HEK293 (cell line): ENCODE results near the gene NFIX.

Experiments
- GLIS2 ChIP-seq: fragments of 450-650 bp; formaldehyde crosslinking; IDR thresholded peaks from 2 replicates; pipeline ENCODE4 v1.5.1; 2016; ENCODE audit warnings: missing biosample characterization, missing genetic modification characterization
- KLF9 ChIP-seq: fragments of 450-650 bp; formaldehyde crosslinking; IDR thresholded peaks from 2 replicates; pipeline ENCODE4 v1.5.1; 2016; ENCODE audit warnings: missing biosample characterization, missing genetic modification characterization, low read depth
- REPIN1 ChIP-seq: fragments of 450-650 bp; formaldehyde crosslinking; IDR thresholded peaks from 2 replicates; pipeline ENCODE4 v1.5.1; 2017; ENCODE audit warnings: missing biosample characterization, missing genetic modification characterization, low read depth
- SALL2 ChIP-seq: fragments of 450-650 bp; formaldehyde crosslinking; IDR thresholded peaks from 2 replicates; pipeline ENCODE4 v1.5.0; 2017; ENCODE audit warnings: missing biosample characterization, mild to moderate bottlenecking, missing genetic modification characterization, borderline replicate concordance
- SCRT1 ChIP-seq: fragments of 450-650 bp; formaldehyde crosslinking; IDR thresholded peaks from 2 replicates; pipeline ENCODE4 v1.5.1; 2016; ENCODE audit warnings: missing biosample characterization, missing genetic modification characterization, borderline replicate concordance
- ZEB2 ChIP-seq: fragments of 450-650 bp; formaldehyde crosslinking; IDR thresholded peaks from 2 replicates; pipeline ENCODE4 v1.5.1; 2016; ENCODE audit warnings: missing biosample characterization, missing genetic modification characterization
- ZFP41 ChIP-seq: fragments of 450-650 bp; formaldehyde crosslinking; IDR thresholded peaks from 2 replicates; pipeline ENCODE4 v1.5.1; 2016; ENCODE audit warnings: missing biosample characterization, missing genetic modification characterization, borderline replicate concordance
- ZNF132 ChIP-seq: fragments of 450-650 bp; formaldehyde crosslinking; IDR thresholded peaks from 2 replicates; pipeline ENCODE4 v1.5.1; 2017; ENCODE audit warnings: missing biosample characterization, missing genetic modification characterization, borderline replicate concordance
- ZNF221 ChIP-seq: fragments of 450-650 bp; formaldehyde crosslinking; IDR thresholded peaks from 2 replicates; pipeline ENCODE4 v1.5.1; 2017; ENCODE audit warnings: missing biosample characterization, missing genetic modification characterization, borderline replicate concordance
- ZNF223 ChIP-seq: fragments of 450-650 bp; formaldehyde crosslinking; IDR thresholded peaks from 2 replicates; pipeline ENCODE4 v1.5.1; 2016; ENCODE audit warnings: missing biosample characterization, missing genetic modification characterization
- ZNF23 ChIP-seq: fragments of 450-650 bp; formaldehyde crosslinking; IDR thresholded peaks from 2 replicates; pipeline ENCODE4 v1.5.1; 2016; ENCODE audit warnings: missing biosample characterization, missing genetic modification characterization, borderline replicate concordance
- ZNF274 ChIP-seq, 2 experiments: fragments of 200-500 bp in 1 of 2; fragments of 450-650 bp in 1 of 2; sonication (Bioruptor generic) in 1 of 2; formaldehyde crosslinking in 1 of 2; IDR thresholded peaks; 2 replicates each; pipeline versions ENCODE4 v1.5.1 to v1.6.1; 2014 to 2016; ENCODE audit warnings: borderline replicate concordance in 1 of 2, inconsistent platforms in 1 of 2, low read length in 1 of 2, missing biosample characterization in 1 of 2, missing genetic modification characterization in 1 of 2
- ZNF335 ChIP-seq: fragments of 450-650 bp; formaldehyde crosslinking; conservative IDR thresholded peaks from 2 replicates; pipeline ENCODE4 v1.5.1; 2016; ENCODE audit warnings: missing biosample characterization, missing genetic modification characterization
- ZNF48 ChIP-seq: fragments of 450-650 bp; formaldehyde crosslinking; IDR thresholded peaks from 2 replicates; pipeline ENCODE4 v1.5.1; 2016; ENCODE audit warnings: missing biosample characterization, missing genetic modification characterization
- ZNF596 ChIP-seq: fragments of 450-650 bp; IDR thresholded peaks from 2 replicates; pipeline ENCODE4 v1.5.0; 2018; ENCODE audit warnings: missing biosample characterization, mild to moderate bottlenecking, missing genetic modification characterization, moderate library complexity
- ZNF629 ChIP-seq: fragments of 450-650 bp; formaldehyde crosslinking; IDR thresholded peaks from 2 replicates; pipeline ENCODE4 v1.5.1; 2017; ENCODE audit warnings: missing biosample characterization, missing genetic modification characterization
- ZNF658 ChIP-seq: fragments of 450-650 bp; formaldehyde crosslinking; IDR thresholded peaks from 2 replicates; pipeline ENCODE4; 2016; ENCODE audit warnings: missing biosample characterization, missing genetic modification characterization
- ZNF664 ChIP-seq: fragments of 450-650 bp; formaldehyde crosslinking; IDR thresholded peaks from 2 replicates; pipeline ENCODE4 v1.5.1; 2016; ENCODE audit warnings: missing biosample characterization, missing genetic modification characterization
- ZNF670 ChIP-seq: fragments of 450-650 bp; formaldehyde crosslinking; IDR thresholded peaks from 2 replicates; pipeline ENCODE4 v1.5.1; 2016; ENCODE audit warnings: missing biosample characterization, missing genetic modification characterization, low read depth
- ZNF747 ChIP-seq: fragments of 450-650 bp; formaldehyde crosslinking; IDR thresholded peaks from 2 replicates; pipeline ENCODE4 v1.5.1; 2016; ENCODE audit warnings: missing biosample characterization, missing genetic modification characterization
- ZNF776 ChIP-seq: fragments of 450-650 bp; formaldehyde crosslinking; IDR thresholded peaks from 2 replicates; pipeline ENCODE4 v1.5.0; 2017; ENCODE audit warnings: missing biosample characterization, missing genetic modification characterization, borderline replicate concordance
- ZNF830 ChIP-seq: fragments of 450-650 bp; IDR thresholded peaks from 2 replicates; pipeline ENCODE4 v1.5.0; 2018; ENCODE audit warnings: missing biosample characterization, missing genetic modification characterization, low read depth, mild to moderate bottlenecking, moderate library complexity
- ZSCAN23 ChIP-seq: fragments of 450-650 bp; formaldehyde crosslinking; IDR thresholded peaks from 2 replicates; pipeline ENCODE4 v1.5.1; 2016; ENCODE audit warnings: missing biosample characterization, missing genetic modification characterization
- TF ChIP-seq, protein P1 (sequence below): fragments of 450-650 bp; formaldehyde crosslinking; IDR thresholded peaks from 2 replicates; pipeline ENCODE4 v1.5.1; 2017; ENCODE audit warnings: missing biosample characterization, missing genetic modification characterization
- TF ChIP-seq, protein P2 (sequence below): fragments of 450-650 bp; formaldehyde crosslinking; IDR thresholded peaks from 2 replicates; pipeline ENCODE4 v1.5.1; 2016; ENCODE audit warnings: missing biosample characterization, missing genetic modification characterization
- TF ChIP-seq, protein P3 (sequence below): fragments of 450-650 bp; formaldehyde crosslinking; IDR thresholded peaks from 2 replicates; pipeline ENCODE4 v1.5.1; 2016; ENCODE audit warnings: missing biosample characterization, missing genetic modification characterization, borderline replicate concordance

Gene NFIX

GRCh38 chr19:13091400-13092157 is 96.3 kb downstream of the NFIX start (continued):
- TF ChIP-seq ZEB2 (tag by site-specific recombination) (no peak), KLF9 (tag by site-specific recombination) (no peak), ZSCAN23 (tag by site-specific recombination) (no peak), ZNF658 (tag by site-specific recombination) (no peak), ZNF664 (tag by site-specific recombination) (no peak), SCRT1 (tag by site-specific recombination) (no peak), ZNF48 (tag by site-specific recombination) (no peak), ZNF747 (tag by site-specific recombination) (no peak), SALL2 (no peak), ZNF274 (IDR thresholded peaks at IDR 0.05; ENCODE audit: low read length) (no peak), ZNF274 (tag by site-specific recombination; IDR thresholded peaks at IDR 0.05; ENCODE audit: borderline replicate concordance) (no peak), ZNF776 (tag by site-specific recombination) (no peak), ZNF221 (tag by site-specific recombination) (no peak), ZNF830 (tag by site-specific recombination) (no peak), ZNF223 (tag by site-specific recombination) (no peak), REPIN1 (tag by site-specific recombination) (no peak), ZNF23 (no peak), ZNF629 (0 out of 2 replicates have a peak, but pooled peaks have one; percentile 12), ZNF335 (tag by site-specific recombination) (no peak), ZNF670 (tag by site-specific recombination) (no peak), ZNF596 (no peak), ZFP41 (tag by site-specific recombination) (no peak), GLIS2 (tag by site-specific recombination) (no peak), ZNF132 (tag by site-specific recombination) (no peak)
- TF ChIP-seq, protein P1, sequence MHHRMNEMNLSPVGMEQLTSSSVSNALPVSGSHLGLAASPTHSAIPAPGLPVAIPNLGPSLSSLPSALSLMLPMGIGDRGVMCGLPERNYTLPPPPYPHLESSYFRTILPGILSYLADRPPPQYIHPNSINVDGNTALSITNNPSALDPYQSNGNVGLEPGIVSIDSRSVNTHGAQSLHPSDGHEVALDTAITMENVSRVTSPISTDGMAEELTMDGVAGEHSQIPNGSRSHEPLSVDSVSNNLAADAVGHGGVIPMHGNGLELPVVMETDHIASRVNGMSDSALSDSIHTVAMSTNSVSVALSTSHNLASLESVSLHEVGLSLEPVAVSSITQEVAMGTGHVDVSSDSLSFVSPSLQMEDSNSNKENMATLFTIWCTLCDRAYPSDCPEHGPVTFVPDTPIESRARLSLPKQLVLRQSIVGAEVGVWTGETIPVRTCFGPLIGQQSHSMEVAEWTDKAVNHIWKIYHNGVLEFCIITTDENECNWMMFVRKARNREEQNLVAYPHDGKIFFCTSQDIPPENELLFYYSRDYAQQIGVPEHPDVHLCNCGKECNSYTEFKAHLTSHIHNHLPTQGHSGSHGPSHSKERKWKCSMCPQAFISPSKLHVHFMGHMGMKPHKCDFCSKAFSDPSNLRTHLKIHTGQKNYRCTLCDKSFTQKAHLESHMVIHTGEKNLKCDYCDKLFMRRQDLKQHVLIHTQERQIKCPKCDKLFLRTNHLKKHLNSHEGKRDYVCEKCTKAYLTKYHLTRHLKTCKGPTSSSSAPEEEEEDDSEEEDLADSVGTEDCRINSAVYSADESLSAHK = no peak
- TF ChIP-seq, protein P2, sequence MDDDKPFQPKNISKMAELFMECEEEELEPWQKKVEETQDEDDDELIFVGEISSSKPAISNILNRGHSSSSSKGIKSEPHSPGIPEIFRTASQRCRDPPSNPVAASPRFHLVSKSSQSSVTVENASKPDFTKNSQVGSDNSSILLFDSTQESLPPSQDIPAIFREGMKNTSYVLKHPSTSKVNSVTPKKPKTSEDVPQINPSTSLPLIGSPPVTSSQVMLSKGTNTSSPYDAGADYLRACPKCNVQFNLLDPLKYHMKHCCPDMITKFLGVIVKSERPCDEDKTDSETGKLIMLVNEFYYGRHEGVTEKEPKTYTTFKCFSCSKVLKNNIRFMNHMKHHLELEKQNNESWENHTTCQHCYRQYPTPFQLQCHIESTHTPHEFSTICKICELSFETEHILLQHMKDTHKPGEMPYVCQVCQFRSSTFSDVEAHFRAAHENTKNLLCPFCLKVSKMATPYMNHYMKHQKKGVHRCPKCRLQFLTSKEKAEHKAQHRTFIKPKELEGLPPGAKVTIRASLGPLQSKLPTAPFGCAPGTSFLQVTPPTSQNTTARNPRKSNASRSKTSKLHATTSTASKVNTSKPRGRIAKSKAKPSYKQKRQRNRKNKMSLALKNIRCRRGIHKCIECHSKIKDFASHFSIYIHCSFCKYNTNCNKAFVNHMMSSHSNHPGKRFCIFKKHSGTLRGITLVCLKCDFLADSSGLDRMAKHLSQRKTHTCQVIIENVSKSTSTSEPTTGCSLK (tag by site-specific recombination) = no peak
- TF ChIP-seq, protein P3, sequence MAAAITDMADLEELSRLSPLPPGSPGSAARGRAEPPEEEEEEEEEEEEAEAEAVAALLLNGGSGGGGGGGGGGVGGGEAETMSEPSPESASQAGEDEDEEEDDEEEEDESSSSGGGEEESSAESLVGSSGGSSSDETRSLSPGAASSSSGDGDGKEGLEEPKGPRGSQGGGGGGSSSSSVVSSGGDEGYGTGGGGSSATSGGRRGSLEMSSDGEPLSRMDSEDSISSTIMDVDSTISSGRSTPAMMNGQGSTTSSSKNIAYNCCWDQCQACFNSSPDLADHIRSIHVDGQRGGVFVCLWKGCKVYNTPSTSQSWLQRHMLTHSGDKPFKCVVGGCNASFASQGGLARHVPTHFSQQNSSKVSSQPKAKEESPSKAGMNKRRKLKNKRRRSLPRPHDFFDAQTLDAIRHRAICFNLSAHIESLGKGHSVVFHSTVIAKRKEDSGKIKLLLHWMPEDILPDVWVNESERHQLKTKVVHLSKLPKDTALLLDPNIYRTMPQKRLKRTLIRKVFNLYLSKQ (tag by site-specific recombination) = no peak
